ENCODE measurements around the gene PRKCE. TPM values are rescaled to one million over a fixed set of nuclear protein-coding genes. Genes with fewer than 3 reads are reported as not detected.

PRKCE gene
- total and polyA plus RNA-seq, 7 donors = 3.0 to 21.9 (median 15.8) TPM

GRCh38 chr2:45734952-45735351, 83.5 kb downstream of the PRKCE start:
- H3K27me3 ChIP-seq = no peaks in the 10 kb centered on the region
- no peak for DNase-seq
- intact Hi-C loops (cut with DNase I) = no loop called here
- 80 to 93% methylated on average over 6 of the region's 6 CpGs for WGBS, 2 donors
- no peak for TF ChIP-seq CTCF (IDR thresholded peaks at IDR 0.05)
- TF ChIP-seq POLR2AphosphoS5 (IDR thresholded peaks at IDR 0.05) = no peak
- no peak for TF ChIP-seq POLR2A (IDR thresholded peaks at IDR 0.05)
- no peak for TF ChIP-seq EP300 (IDR thresholded peaks at IDR 0.05)
- peak overlapping the region in 2 of 4 donors; percentile 68 to 74 for H3K27ac ChIP-seq
- no peaks in the 10 kb centered on the region for H3K36me3 ChIP-seq
- H3K9me3 ChIP-seq = no peaks in the 10 kb centered on the region
- H3K4me3 ChIP-seq = no peak overlapping the region
- peaks cover 0 to 49% (median 30%) of the 10 kb centered on the region in 4 donors for H3K4me1 ChIP-seq

- Histone ChIP-seq H3K27me3 (no peaks in the 10 kb centered on the region), H3K9me3 (no peaks in the 10 kb centered on the region), H3K36me3 (no peaks in the 10 kb centered on the region), H3K27ac (peak overlapping the region in 2 of 4 donors; percentile 59 to 64), H3K4me1 (peaks cover 0 to 65% (median 42%) of the 10 kb centered on the region in 4 donors), H3K4me3 (no peak overlapping the region)
- no peak for DNase-seq
- TF ChIP-seq EP300 (IDR thresholded peaks at IDR 0.05) = no peak
- peak in 1 of 4 donors; percentile 9 for TF ChIP-seq POLR2AphosphoS5 (IDR thresholded peaks at IDR 0.05)
- no peak for TF ChIP-seq POLR2A (IDR thresholded peaks at IDR 0.05)
- TF ChIP-seq CTCF (IDR thresholded peaks at IDR 0.05) = no peak
- 94 to 95% methylated on average over 27 of the region's 27 CpGs for WGBS, 2 donors
- intact Hi-C loops (cut with DNase I) = no loop called here
Observed at GRCh38 chr2:45736757-45737704, 85.6 kb downstream of the PRKCE start.

GRCh38 chr2:45739796-45740485, 88.5 kb downstream of the PRKCE start:
- H3K4me3 ChIP-seq = no peak overlapping the region
- peaks cover 0 to 66% (median 47%) of the 10 kb centered on the region in 4 donors for H3K4me1 ChIP-seq
- no peak overlapping the region for H3K27ac ChIP-seq
- H3K9me3 ChIP-seq = no peaks in the 10 kb centered on the region
- no peak for DNase-seq
- TF ChIP-seq EP300 (IDR thresholded peaks at IDR 0.05) (no peak), POLR2A (IDR thresholded peaks at IDR 0.05) (no peak), CTCF (IDR thresholded peaks at IDR 0.05) (no peak), POLR2AphosphoS5 (IDR thresholded peaks at IDR 0.05) (no peak)
- no peaks in the 10 kb centered on the region for H3K27me3 ChIP-seq
- H3K36me3 ChIP-seq = no peaks in the 10 kb centered on the region
- intact Hi-C loops (cut with DNase I) = no loop called here

- no peak for TF ChIP-seq POLR2AphosphoS5 (IDR thresholded peaks at IDR 0.05)
- TF ChIP-seq POLR2A (IDR thresholded peaks at IDR 0.05) = no peak
- TF ChIP-seq EP300 (IDR thresholded peaks at IDR 0.05) = no peak
- TF ChIP-seq CTCF (IDR thresholded peaks at IDR 0.05) = no peak
- H3K4me1 ChIP-seq = peaks cover 0 to 59% (median 48%) of the 10 kb centered on the region in 4 donors
Observed at GRCh38 chr2:45741161-45741850, 89.8 kb downstream of the PRKCE start.

More at GRCh38 chr2:45741161-45741850, 89.8 kb downstream of the PRKCE start:
- Histone ChIP-seq H3K9me3 (no peaks in the 10 kb centered on the region), H3K36me3 (no peaks in the 10 kb centered on the region), H3K4me3 (no peak overlapping the region), H3K27ac (peak overlapping the region in 2 of 4 donors; percentile 18 to 28), H3K27me3 (no peaks in the 10 kb centered on the region)
- DNase-seq = peak; percentile 82
- intact Hi-C loops (cut with DNase I) = no loop called here
- 72 to 81% methylated on average over 7 of the region's 7 CpGs for WGBS, 2 donors

All from sigmoid colon (tissue), 7 donors.